T follicular helper cell (primary cell): ENCODE results near the gene NPHP1.
"Not testable (repeated sequence)": the region's sequence is repeated elsewhere in the genome, so short reads cannot be mapped to it uniquely, and the experiment has no call there.

Experiments
- DNase-seq: peaks from one replicate; pipeline ENCODE4 v3.0.0-alpha.2; 2020; ENCODE audit warnings: low read depth

NPHP1 gene

DNA sequence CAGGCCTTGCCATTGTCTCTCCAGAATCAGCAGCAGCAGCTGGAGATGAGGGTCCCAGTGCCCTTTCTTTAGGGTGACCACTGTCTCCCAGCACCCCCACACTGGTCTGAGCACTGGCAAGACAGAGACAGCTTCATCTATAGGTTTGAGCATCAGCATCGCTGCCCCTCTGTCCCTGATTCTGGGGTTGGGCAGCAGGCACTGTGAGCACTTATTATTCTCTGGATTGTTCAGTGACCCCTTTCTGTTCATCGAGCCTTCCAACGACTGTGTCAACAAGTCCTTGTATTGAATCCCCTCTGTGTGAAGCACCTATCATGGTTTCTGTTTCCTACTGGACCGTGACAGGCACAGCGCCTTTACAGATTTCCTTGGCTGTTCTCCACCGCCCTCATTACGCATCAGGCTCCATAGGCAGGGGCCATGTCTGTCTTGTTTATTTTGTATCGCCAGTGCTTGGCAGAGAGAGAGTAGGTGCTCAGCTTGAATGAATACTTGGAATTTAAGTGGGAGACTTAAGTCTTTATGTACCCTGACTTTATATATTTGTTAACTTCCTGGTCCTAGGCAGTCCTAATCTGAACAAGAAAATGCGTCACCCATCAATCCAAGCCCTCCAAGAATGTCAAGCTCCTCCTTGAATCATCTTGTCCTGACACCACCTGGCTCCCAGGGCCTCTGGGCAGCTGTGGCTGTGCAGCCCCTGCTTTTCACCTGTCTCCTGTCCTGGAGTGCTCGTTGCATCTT lies 100.6 kb downstream of the NPHP1 start:
- no peak for DNase-seq

DNA sequence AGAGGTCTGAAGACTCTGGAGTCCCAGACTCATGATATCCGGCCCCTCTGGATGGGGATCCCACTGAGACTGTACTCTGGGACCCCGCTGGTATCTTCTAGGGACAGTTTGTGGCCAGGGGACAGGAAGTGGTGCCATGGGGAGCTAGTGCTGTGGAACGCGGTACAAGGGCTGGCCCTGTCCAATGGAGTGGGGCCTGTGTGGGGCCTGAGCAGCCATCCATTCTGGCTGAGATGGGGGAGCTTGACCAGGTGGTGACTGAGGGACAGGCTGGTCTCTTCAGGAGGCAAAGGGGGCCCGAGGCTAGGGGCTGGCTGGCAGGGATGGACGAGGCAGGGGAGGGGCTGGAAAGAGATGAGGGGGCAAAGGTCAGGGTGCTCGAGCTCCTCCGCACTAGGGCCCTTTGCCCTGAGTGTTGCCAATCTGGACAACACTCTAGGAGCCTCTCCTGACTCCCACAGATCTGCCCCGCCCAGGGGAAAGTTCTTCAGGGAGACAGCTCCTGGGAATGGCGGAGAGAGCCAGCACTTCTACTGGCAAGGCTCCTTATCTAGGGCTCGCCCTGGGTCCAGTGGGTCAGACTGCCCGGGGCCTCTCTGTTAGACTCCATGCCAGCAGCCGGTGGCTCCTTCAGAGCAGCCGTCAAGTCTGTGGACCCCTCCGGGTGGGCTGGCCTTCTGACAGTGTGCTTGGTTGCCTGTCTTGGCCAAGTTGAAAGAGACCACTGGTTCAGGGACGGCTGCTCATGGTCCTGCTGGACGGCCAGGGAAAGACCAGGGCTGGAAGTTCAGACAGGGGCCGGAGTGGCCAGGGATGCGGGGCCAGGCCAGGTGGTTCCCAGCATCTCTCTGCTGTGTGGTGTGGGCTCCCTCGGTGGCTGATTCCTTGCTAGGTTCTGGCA lies 101.5 kb downstream of the NPHP1 start:
- DNase-seq = no peak

DNA sequence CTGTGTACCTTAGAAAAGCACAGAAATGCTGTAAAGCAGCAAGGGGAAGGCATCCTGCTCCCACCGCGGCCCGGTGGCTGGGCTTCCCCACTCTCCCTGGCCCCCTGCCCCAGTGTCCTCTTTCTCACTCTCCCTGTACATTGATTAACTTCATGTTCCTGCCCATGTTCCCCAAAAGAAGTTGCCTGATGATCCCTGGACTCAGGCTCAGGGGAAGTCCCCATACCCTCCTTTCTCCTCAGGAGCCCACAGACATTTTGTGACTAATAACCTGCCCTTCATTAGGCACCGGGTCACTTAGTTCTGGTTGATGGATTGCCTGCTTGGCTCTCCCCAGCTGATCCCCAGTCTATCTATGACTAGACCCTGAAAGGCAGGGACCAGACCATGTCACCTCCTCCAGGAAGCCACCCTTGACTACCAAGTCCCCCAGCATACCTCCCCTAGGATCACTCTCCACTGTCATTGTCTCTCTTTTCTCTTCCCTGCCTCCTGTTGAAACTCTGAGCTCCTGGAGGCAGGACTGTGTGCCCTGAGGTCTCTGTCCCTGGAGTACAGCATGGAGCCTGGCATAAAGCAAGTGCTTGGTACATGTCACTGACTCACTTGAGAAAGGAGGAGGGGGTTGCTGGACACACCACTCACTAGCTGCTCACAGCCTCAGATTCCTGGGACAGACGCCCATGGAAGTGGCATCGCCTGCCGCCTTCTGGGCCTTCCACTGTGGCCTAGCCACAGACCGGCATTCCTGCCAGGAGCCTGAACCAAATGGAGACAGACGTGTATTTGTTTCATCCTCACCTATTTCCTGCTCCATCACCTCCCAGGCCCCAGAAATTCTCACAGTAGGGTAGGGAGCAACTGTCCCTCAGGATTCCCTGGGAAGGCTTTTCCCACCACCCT lies 102.7 kb downstream of the NPHP1 start:
- DNase-seq = no peak

DNA sequence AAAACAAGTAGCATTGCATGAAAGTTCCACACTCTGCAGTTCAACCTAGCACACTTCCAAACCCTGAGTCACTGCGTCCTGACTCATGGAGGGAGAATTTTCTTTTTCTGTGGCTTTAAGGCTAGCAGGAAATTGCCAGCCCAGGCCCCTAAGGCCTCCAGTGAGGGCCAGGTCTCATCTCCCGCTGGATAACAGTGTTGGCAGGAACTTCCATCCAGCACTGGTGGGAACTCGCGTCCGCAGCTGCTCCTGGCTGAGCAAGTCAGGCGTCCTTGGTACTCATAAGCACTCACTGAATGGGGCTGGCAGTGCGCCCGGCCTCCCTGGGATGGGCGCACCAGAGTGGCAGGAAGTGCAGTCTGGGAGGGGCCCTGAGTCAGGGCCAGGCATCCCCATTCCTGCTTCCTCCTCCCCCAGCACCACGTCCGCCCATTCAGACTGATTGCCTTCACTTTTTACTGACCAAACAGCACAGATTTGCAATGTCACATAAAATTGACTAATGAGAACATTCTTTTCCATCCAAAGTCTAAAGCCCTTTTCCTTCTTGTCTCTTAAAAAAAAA lies 103.5 kb downstream of the NPHP1 start:
- DNase-seq = no peak

DNA sequence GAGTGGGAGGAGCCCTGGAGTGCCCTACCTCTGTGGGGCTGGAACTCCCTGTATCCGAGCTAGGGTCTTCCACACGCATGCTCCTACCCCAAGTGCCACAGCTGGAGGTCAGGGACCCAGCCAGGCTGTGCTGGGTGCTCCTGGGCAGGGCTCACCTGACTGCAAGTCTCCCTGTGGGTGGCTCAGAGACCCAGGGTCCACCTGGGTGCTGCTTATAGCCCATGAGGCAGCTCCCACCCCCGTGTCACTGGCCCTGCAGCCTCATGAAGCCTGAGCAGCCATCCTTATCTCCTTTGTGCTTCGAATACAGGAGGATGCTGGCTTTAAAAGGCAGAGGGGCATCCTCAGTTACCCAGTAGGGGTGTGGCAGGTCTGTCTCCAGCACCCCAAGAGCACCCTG lies 103.9 kb downstream of the NPHP1 start:
- DNase-seq = not testable (repeated sequence)

DNA sequence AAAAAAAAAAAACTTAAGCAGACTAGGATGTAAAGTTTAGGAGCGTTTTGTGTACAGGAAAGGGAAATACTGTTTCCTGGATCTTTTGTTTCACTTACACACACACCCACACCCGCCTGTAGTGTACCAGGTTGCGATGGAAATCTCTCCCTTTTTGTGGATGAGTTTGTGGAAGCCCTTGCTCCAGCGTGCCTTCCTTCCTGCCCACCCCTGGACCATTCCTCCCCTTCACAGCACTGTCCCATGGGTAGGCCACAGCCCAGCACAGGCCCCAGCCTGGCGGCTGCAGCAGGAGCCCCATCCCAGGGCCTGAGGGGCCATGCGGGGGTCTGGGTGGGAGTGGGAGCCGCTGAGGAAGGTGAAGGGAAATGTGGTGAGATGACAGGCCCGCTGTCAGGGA lies 104.3 kb downstream of the NPHP1 start:
- no peak for DNase-seq

DNA sequence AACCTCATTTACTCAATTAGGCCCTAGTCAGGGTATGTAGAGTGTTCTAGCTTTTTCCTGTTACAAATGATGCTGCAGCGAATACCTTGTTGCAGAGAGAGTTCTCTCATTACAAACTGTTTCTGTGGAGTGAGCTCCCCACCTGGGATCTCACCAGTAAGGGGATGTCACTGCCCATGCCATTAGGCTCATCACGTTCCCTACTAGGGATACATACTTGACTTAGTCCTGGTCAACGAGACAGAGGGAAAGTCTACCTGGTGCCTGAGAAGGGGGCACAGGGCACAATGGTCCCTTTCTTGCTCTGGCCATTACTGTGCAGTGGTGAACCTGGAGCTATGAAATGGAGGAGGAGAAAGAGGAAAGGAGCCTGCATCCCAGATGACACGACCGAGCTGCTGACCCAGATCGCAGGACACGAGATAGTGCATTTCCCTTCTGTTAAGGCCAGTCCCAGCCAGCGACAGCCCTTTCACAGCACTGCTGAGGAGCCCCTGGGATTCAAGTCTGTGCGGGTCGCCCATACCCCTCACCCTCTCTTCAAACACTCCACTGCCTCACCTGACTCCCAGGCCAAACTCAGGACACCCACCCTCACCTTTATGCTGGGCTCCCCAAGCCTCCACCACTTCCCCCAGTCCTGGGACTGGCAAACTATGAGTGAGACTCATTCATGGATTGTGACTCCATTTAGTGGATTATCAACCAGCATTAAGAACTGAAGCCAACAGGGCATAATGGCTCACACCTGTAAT lies 105.2 kb downstream of the NPHP1 start:
- no peak for DNase-seq

DNA sequence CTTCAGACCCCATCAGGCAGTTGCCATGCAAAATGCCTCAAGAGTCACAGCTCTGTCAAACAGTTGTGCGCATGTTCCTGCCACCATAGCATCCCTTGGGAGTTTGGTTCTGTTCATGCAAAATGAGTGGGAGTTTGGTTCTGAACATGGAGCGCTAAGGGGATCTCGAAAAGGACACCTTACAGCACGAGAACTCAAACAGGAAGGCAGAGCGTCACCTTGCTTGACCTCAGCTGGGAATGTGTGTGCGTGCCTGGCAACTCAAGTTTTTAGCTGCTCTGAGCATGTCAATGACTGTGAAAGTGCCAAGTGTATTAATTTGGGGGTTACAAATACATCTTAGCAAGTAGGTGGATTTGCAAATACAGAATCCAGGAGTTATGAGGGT lies 105.8 kb downstream of the NPHP1 start:
- no peak for DNase-seq

DNA sequence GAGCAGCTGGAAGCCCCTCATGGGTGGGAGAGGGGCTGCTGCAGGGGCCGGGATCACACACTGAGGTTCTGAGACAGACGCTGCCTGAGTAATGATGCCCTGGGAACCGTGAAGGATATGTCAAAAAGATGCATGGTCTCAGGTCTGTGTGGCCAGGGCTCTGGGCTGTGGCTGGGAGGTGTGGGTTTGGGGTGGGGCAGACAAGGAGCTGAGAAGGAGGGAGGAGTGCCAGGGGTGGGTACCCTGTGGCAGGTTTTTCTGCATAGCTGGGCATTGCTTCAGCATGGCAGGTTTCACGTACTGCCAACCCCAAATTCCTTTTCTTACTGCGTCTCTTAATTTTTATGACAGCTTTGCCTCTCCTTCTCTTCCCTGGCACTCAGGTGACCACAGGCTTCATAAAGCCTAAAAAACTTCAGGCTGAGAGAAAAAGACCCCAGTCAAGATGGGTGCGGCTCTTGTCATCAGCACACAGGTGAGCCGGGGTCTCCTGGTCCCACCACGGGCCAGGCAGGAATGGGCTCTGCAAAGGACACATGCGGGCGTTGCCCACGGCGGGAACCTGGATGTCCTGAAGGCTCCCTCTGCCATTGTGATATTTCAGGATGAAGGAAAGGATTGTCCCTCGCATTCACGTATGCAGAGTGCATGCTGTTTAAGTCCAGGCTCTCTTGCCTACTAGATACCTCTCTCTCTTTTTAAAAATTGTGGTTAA lies 107.2 kb downstream of the NPHP1 start:
- no peak for DNase-seq

DNA sequence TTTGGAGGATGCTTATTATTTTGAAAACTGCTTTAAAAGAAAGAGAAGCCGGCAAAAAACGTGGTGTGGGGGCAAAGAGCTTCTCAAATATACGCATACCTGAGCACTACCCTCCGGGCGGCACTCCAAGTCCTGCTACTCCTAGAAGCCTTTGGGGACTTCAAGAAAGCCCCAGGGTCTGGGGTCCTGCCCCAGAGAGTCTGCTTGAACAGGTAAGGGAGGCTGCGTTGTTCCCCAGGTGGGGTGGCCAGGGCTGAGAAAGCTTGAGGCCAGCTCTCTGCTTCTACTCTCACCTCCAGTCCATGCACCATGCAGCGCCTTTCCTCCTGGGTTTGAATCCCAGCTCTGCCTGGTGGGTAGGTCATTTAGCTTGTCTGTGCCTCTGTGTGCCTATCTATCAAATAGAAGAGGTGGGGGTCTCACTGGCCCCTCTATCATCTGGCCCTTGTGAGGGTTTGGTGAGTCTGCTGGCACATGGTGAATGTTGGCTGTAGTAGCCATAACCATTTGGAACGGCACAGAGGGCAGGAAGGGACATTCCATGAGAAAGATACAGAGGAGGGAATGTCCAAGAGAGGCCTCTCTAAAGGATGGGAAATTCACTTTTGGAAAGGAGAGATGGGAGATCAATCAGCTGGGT lies 108.7 kb downstream of the NPHP1 start:
- DNase-seq = no peak

DNA sequence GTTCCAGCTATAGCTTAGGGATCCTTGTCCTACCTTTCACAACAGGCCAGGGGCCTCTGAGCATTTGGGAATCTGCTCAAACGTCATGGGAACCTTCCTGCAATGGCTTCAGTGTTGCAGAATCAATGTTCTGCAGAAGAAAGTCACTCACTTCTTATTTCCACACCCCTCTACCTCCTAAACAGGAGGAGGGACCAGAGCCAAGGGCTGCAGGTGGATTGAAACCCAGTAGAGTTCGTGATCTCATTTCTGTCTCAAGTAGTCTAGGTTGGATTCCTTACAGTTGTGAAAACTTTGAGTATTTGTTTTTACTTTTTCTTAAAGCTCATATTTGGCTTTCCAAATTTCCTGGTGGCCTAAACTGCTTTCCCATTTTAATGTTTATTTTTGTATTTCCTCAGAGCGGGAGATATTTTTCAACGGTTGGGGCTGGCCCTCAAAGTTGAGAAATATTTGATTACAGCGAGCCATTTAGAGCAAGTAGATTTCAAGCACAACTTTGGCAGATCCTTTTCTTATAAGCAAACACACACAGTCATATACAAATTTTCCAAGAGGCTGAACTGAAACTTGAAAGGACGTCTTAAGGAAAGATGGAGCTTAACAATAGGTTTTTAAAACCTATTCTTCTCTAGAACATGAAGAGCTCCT lies 109.8 kb downstream of the NPHP1 start:
- not testable (repeated sequence) for DNase-seq

DNA sequence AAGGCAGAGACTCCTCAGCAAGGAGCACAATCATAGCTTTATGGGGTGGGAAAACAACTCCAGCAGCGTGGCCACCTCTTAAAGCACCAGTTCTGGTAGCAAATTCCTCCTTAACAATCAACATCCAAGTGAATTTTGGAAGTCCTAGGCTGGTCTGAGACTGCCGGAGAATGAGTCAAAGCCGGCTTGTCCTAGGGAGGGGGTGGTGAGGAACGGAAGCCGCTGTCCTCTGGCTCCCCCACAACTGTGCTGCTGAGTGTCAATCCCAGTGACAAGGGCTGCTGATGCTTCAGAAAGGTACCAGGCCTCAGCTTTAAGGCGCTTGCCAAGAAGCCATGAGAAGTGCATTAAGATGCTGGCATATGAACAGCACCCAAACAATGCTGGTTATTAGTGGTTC lies 110.9 kb downstream of the NPHP1 start:
- DNase-seq = not testable (repeated sequence)

DNA sequence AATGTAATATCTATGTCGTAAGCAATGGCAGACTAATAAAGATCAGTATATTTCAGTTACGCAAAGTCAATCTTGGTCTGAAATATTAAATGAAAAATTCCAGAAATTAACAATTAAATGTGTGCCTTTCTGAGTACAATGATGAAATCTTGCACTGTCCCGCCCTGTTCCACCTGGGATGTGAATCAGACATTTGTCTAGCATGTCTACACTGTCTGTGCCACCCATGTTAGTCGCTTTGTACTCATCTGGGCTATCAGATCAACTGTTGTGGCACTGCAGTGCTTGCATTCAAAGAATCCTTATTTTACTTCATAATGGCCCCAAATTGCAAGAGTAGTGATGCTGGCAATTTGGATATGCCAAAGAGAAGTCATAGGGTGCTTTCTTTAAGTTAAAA lies 114.6 kb downstream of the NPHP1 start:
- not testable (repeated sequence) for DNase-seq

DNA sequence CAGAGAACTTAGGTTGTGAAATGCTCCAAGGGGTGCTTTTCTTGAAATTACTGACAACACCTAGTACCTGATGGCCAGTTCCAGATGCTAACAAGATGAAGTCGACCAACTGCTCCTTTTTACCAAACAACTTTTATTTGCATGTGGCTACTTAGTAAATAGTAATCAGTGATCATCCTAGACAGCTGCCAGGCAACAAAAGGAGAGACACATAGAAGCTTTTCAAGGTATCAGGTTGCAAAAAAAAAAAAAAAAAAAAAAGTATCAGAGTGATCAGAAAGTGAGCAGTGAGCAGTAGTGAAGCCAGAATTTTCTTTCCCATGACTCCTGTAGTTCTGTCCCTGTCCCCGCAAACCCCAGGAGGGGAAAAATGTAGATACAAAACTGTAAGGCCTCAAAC lies 121.1 kb downstream of the NPHP1 start:
- DNase-seq = not testable (repeated sequence)

DNA sequence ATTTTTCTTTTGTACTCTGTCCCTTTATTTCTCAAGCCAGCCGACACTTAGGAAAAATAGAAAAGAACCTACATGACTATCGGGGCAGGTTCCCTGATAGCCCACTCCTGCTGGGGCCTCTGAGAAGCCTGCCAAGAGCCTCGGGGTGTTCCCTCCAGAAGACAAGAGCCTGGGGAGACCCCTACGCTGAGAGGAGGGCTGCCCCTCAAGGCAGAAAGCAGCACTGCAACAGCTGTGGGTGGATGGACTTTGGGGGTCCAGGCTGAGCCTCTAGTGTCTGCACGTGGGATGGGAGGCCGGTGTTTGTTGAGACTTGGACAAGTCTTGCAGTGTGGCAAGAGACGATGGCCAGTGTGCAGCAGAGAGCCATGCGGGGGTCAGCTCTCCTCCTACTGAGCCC lies 121.7 kb downstream of the NPHP1 start:
- not testable (repeated sequence) for DNase-seq

DNA sequence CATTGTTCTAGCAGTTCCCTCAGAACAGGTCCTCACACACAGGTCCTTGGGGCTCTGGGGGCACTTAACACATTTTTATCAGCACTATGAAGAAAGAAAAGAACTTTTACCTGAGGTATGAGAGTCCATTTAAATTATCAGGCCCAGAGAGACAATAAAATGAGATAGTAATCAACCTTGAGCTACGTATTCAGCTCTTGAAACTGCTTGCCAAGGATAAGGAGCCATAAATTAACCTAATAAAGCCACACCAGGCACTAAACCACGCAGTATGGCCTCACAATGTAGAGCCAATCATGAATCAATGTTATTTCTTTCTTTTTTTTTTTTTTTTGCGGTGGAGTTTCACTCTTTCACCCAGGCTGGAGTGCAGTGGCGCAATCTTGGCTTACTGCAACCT lies 126.7 kb downstream of the NPHP1 start:
- DNase-seq = not testable (repeated sequence)

DNA sequence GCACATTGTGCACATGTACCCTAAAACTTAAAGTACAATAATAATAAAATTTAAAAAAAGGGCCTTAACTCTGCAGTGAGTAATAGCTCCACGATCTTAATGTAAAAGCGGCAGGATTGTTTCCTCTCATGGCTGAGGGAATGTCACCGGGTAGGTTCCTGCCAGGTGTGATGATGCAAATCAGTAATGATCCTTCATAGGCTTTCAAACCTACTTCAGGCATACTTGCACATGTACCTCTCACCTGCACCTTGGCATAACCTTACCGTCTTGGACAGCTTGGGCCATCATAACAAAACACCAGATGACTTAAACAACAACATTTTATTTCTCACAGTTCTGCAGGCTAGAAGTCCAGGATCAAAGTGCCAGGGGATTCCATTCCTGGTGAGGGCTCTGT lies 128.9 kb downstream of the NPHP1 start:
- not testable (repeated sequence) for DNase-seq
